ENCODE data around the gene RBFOX1.

The RBFOX1 gene

DNA sequence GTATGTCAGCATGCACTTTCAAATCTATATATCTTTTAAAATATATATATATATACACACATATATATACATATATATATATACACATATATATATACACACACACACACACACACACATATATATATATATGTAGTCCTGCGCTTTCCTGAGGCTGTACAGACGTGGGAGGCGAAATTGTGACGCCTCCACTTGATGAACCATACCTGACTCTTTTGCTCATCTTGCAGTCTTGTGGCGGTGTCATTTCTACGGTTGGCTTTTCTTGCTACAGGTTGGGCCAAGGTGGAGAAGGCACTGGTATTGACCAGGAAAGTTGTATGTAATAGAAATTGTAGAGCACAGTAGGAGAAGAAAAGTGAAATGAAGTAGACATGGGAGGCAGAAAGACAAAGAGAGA lies 88.2 kb downstream of the RBFOX1 start:
- no peak for DNase-seq (ENCODE audit: low spot score)

DNA sequence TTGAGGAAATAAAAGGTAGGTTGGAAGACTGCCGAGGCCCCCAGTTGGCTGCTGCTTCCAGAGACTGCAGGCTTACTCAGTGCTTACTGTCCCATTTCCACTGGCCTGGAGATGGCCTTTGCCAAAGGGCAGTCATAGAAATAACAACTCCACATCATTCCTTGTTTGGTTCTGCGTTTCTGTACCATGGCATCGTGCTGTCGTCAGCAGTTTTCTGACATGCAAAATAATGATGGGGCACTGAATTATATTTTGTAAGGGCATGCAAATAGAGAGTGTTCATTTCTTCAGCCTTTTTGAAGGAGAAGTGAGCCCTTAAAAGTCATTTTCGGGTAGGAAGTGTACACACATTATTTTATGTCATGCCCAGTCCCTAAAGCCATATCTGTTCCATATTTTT lies 88.9 kb downstream of the RBFOX1 start:
- DNase-seq (ENCODE audit: low spot score) = no peak

DNA sequence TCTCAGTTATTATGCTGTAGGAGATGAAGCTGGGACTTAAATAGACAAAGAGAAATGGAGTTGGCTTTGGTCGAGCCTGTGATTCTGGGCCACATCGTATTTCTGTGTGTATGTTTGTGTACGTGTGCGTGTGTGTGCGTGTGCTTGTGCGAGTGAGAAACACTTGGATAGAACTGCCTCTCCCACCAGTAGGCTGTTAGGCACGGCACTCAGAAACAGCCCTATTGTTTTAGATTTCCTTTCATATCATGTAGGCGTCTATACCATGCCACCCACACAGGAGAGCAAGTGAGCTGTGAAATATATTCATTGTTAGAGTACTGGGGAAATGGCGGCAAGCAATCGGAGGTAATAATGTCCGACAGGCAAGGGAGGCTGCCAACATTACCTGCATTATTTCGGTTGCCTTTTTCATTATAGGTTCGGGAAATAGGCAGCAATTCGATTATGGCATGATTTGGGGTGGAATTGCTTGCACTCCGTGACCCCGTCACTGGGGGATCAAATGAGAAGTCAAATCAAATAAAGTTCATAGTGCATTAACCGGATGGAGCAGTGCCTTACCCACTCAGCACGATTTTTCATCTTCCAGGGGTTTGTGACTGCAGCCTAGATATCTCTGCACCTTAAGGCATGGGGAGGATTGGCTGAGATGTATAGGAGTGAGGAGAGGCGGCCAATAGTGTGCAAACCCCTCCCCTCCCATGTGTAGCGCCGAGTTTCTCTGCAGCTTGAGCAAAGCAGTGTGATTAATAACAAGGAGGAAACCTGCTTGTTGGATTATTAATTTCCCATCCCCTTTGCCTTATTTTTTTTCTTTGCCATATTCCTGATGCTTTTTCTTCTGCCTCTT lies 89.6 kb downstream of the RBFOX1 start:
- no peak for DNase-seq (ENCODE audit: low spot score)

DNA sequence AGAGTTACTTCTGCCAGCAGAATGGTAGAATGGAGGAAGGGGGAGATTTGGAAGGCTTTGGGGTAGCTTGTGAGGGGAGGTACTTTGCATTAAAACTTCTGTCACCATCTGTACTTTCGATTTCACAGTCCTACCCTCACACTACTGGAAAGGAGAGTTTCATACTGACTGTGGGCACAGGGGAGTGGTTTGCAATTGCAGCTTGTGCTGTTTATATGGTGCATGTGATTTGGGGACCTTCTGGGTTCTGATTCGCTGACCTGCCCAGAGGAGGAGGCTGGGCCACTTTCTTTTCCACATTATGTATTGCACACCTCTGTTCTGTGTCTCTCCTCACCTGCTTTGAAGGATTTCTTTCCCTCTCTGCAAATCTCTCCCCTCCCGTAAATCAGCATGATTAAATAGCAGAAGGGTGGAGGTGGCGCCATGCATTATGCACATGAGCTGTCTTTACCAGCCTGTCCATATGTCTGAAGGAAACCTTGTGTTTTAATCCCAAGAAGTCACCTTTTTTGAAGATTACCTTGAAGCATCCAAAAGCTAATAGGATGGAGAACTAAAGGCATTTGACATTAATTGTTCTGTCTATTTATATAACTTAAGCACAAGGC lies 90.9 kb downstream of the RBFOX1 start:
- DNase-seq (ENCODE audit: low spot score) = no peak

DNA sequence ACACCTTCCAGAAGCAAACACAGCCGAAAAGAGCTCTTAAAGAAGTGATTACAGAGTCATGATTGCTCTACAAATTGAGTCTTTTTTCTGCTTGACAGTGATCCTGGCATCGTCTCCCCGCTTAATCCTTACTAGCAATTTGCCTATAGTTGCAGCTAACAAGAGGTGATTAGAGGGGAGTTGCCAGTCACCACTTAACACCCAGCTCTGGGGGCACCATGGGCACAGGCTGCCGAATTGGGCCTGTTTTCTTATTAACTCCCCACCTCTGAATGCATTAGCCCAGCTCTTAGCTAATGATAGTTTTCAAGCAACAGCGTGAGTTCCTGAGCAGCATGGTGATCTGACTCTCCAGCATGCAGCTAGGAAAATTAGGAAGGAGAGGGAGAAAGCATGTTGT lies 93.5 kb downstream of the RBFOX1 start:
- no peak for DNase-seq (ENCODE audit: low spot score)

DNA sequence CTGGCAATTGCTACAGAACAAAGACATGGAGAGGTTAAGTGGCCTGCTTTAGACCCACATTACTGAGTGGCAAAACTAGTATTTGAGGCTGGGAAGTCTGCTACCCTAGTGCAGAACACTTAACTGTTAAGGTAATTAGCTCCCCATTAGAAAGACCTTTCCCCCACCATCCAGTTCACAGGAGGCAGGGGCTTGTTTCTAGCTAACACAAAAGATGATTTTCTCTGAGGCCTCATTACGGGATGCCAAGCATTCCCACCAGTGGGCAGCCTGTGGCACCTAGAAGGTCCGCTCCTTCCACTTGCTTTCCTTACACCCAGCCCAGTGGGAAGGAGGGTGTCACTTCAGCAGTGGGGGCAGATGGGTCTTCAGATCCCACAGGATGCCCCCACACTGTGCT lies 99.1 kb downstream of the RBFOX1 start:
- no peak for DNase-seq (ENCODE audit: low spot score)

DNA sequence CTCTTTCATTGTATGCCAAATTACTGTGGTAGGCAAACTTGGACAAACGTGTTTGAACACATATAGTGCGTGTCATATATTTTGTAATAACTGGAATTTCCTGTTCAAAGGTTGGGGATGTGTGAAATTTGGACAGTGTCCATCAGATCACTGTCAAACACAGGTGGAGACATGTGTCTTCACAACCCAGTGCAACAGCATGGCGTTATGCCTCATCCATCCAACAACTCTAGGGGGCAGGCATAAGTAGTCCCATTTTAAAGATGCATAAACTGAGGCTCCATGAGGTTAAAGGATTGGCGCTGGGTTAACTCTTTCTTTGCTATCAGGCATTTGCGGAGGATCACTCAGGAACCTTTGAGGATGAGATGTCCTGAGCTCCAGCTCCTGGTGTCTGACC lies 103.7 kb downstream of the RBFOX1 start:
- no peak for DNase-seq (ENCODE audit: low spot score)

DNA sequence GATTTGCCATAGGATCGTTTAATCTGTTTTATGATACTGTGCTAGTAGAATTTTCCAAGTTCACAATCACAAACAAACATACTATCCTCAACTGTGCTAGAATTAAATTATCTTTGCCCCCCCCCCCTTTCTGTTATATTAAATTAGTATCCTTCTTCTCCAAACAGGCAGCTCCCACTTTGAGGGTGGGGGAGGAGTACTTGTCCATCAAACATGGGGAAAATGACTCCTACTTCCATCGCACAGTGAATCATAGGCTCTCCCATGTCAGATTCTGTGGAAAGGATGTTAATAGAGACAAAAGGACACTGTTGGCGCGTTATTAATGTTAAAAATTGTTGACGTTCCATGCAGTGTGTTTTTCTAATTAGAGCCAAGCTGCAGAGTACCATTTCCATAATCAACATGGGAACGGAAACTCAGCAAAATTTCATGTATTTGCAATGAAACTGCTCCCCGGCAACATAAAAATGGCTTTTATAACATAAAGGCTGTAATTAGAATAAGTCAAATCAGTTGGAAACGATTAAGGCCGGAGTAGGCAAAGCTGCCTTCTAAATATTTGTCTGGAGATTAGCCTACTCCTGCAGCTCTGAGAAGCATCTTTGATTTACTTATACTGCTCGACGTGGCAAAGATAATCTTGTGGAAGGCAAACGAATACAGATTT lies 104.6 kb downstream of the RBFOX1 start:
- DNase-seq (ENCODE audit: low spot score) = no peak

DNA sequence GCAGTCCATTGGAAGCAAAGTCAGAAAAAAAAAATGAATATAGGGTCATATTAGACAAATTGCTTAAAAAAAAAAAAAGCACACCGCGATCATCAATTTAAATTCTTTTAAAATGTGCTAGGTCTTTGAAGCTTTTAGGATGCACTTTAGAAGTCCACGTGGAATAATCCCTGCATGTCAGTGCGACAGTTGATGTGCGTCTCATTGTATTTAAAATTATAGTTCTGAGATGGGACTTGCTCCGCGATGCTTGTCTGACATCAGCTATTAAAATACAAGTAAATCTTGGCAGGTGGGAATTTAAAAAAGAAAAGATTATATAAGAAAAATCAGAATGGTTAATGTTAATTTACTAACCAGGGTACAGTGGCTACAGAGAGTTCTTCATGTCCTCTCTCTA lies 105.2 kb downstream of the RBFOX1 start:
- no peak for DNase-seq (ENCODE audit: low spot score)

DNA sequence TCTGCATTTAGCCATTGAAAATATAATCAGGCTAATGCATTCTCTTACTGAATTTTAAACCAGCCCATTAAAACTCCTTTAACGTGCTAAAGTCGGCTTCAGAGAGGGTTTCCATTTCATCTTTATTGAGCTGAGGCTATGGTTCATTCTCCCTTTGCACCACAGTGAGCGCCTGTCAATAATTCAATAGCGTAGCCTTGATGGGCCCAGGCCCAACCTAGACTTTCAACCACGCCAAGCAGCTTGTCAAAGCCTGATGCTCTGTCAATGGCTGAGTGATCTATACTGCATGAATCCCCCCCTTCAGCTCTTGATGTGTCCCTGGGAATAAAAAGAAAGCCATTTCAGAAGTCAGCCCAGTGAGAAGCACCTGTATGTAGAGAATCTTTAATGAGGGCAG lies 106.0 kb downstream of the RBFOX1 start:
- no peak for DNase-seq (ENCODE audit: low spot score)

DNA sequence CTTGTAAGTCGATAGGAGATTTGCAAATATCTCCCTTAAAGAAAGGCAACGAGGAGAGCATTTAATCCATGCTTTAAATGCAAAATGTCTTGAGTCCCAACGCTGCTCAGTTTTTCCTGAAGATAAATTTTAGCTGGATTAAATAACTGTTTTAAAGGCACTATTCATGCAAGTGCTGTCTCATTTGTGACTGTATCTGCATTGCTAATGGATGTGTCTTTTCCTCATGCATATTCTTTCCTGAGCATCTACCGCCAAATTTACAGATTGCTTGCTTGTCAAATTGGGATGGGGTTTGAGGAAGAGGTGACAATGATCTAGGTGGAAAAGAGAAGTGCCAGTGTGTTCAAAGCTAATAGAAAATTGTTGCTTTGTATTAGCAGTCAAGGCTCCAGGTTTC lies 106.9 kb downstream of the RBFOX1 start:
- no peak for DNase-seq (ENCODE audit: low spot score)

DNA sequence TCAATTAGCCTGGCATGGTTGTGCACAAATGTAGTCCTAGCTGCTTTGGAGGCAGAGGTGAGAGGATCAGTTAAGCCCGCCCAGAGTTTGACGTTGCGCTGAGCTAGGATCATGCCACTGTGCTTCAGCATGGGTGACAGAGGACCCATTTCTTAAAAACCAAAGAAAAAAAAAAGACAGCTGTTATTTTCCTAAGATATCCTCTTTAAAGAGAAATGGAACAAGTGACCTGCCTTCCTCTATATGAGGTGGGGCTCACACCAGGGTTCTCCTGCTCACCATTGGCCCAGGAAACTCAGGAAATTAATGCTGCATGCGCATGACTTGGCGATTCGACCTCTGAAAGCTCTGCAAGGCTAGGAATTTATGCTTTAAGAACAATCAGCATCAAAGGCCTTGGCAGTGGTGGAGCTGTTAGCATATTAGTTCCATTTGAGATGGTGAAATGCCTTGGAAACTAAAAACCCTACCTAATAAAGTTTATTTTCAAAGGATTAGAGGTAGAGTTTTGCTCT lies 108.3 kb downstream of the RBFOX1 start:
- no peak for DNase-seq (ENCODE audit: low spot score)

DNA sequence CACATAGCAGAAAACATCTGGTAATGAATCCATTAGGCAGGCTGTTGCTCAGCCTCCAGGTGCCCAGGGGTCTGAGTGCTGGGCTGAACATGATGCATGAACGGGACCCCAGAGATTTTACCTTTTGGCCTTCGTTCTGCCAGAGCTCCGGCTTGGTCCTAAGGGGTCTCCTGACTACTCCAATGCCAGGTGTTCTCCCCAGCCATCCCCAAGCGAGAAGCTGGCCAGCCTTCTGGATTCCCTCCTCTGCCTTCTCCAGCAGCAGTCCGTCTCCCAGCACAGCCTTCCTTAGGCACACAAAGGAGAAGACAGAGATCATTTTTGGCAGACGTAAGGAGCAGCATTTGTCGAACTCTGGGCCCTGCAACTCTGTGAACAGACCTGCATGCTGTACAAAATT lies 109.4 kb downstream of the RBFOX1 start:
- no peak for DNase-seq (ENCODE audit: low spot score)

DNA sequence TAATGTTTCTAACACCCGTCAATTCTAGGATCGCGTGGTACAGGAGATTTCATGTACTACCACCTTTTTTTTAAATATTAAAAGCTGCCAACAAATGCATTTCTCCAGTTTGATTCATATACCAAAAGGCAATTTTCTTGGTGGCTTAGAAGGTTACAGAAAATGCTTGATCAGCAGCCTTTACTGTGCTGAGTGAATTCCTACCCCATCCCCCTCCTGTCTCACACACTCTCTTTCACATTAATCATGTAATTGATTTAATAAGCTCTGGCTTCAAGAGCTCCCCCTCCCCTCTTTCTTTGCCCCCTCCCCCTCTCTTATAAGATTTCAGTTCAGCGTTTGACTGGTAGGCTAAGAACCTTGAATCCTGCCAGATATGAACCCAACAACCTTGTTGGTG lies 110.5 kb downstream of the RBFOX1 start:
- no peak for DNase-seq (ENCODE audit: low spot score)

DNA sequence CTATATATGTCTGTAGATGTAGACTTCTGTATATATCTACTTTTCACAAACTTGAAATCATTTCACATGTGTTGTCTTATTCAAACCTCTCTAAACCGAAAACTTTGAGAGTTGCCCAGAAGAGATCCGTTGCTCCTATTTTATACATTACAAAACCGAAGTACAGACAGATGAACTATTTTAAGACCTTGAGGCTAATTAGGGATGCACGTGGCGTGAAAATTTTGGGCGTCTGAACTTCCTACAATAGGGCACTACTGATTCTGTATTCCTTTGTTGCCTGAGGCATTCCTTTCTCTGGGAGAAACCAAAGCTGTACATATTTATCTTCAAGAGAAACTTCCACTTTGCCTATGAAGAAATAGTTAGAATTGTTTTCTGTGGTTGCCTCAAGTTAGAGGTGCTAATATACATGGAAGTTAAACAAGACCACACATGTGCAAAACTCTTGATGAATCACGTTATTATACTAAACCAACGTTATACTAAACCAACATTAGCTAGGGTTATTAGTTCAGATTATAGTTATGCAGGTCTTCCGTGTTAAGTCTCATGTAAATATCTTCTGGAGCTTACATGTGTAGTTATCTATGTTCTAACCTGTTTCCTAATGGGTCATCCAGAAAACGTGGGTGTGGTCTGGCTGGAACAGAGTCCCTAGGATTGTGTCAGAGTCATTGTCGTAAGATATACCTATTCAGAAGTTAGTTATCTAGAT lies 111.2 kb downstream of the RBFOX1 start:
- DNase-seq (ENCODE audit: low spot score) = no peak

DNA sequence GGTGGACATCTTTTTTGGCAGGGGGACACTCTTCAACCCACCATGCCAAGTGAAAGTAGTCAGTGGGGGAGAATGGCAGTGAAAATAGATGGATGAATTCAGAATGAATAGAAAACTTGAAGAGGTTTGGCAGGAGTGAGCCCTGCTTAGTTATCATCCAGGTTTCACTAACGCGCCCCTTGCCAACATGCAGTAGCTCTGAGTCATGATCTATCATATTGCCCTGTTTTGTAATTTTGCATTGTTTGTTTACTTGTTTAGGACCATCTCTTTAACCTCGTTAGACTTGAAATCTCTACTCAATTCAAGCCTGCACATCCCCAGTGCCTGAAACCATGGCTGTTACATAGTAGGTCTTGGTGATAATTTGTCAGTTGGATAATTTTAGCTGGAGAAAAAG lies 116.7 kb downstream of the RBFOX1 start:
- no peak for DNase-seq (ENCODE audit: low spot score)

DNA sequence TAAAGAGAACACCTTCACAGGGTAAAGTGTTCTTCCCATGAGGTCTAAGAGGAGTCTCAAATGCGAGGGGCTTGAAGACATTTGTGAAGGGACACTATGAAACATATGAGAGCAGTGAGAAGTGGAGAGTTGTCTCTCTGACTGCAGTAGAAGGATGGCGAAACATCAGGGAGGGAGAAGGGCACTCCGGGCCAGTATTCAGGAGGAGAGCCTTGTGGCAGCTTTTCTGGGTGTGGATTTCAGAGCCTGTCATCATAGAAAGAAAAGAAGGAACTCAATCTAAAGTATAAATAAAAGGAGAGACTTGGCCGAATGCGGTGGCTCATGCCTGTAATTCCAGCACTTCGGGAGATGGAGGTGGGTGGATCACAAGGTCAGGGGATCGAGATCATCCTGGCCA lies 117.2 kb downstream of the RBFOX1 start:
- no peak for DNase-seq (ENCODE audit: low spot score)

DNA sequence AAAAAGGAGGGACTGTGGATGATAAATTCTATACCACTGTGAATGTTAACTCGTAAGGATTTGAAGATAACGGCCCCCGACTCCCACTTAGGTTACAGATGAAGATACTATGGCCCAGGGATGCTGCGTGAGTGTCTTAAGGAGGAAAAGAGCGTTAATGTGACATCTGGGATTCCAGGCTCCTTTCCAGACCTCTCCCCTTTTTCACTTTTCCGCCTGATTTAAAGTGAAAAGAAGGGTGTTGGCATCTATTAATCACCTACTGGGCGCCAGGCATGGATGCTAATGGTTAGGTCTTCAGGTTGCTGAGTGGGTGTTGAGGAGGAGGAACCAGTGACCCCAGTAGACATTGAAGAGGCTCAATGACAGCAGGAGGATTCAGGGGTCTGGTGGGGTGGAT lies 117.8 kb downstream of the RBFOX1 start:
- DNase-seq (ENCODE audit: low spot score) = no peak

DNA sequence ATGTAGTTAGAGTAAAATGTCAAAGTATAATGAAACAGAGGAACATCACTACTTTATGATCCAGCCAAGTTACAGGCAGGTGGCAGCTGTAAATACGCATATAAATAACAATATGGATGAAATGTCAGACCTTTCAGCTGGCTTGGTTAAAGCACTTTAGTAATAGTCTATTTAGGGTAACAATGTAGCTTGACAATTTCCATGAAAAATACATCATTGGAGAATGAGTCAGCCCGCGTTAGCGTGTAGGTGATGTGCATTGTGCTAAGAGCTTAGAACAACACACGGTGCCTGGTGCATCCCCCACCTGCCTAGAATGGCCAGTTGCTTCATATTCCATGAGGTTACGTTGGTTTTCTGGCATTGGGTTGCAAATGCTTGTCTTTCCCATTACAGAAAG lies 119.4 kb downstream of the RBFOX1 start:
- DNase-seq (ENCODE audit: low spot score) = no peak

DNA sequence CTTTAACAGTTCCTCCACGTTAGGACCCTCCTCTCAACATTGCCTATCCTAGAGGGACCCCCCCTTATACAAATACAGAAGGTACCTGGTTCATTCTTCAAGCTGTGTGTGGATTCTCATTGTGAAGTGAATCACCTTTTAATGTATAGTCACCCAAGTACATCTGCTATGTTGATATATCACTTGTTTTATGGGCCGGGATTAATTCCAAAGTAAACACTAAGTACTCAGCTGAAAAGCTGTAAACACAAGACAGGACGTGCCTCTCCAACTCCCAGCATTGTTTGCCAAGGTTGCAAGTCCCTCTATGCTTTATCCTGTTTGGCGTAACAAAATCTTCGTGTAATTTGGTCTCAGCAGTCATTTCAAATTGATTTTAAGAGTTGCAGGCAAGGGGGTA lies 123.6 kb downstream of the RBFOX1 start:
- no peak for DNase-seq (ENCODE audit: low spot score)

DNA sequence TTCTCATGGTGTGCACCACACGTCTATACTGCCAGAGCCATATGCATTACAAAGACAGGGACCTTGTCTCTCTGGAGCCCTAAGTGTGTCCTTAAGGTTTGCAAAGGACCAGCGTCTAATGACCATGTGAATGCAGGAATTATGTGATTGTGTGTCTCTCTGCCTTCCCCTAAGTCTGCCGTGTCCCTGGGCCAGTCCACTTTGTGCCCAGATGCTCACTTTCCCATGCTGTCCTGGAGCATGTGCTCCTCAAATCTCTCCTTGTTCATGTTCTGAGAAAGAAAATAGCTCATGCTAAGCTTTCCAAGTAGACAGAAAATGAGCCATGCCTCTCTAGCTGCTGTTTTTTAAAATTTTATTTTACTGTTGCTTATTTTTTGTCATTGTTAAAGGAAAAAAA lies 125.5 kb downstream of the RBFOX1 start:
- no peak for DNase-seq (ENCODE audit: low spot score)

DNA sequence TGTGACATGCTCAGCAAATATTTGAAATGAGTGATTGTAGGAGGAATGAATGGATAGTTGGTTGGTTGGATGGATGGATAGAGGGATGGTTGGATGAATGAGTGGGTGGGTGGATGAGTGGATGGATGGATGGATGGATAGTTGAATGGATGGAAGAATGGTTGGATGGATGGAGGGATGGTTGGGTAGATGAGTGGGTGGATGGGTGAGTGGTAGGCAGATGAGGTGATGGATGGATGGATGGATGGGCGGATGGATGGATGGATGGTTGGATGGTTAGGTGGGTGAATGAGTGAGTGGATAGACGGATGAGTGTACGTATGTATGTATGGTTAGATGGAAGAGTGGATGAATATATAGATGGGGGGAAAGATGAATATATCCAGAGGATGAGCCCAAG lies 137.7 kb downstream of the RBFOX1 start:
- no peak for DNase-seq (ENCODE audit: low spot score)

DNA sequence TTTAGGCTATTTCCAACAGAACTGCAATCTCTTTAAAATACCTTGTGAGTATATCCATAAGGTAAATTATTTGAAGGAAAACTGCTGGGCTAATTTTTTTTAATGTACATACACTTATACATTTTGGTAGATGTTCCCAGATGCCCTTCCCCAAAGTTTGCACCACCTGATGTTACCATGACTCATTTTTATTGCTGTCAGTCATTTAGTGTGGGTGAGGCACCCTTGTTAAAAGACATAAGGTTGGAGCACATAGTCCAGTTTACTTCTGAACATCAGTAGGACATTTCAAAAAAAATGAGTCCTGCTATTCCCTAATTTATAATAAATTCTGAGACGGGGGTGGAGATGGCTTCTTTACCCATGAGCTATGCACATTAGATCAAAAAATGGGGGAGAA lies 138.6 kb downstream of the RBFOX1 start:
- DNase-seq (ENCODE audit: low spot score) = no peak
